Activated CD8-positive, alpha-beta T cell treated with anti-CD3 and anti-CD28 coated beads for 36 hours (primary cell): Measurements from ENCODE around the gene DTD1. TPM values are rescaled to one million over a fixed set of nuclear protein-coding genes. Genes with fewer than 3 reads are reported as not detected.

Experiments
- ATAC-seq: fragments of 200-7000 bp; cut with Tn5 transposase; one replicate; pipeline ENCODE4 v1.10.0; 2021; ENCODE audit warnings: mild to moderate bottlenecking, moderate library complexity
- CTCF ChIA-PET: fragments of 350-600 bp; sonication (Branson Sonifier 250); formaldehyde crosslinking; loops from one replicate; lab custom pipeline; 2021; ENCODE audit warnings: antibody characterized with exemption; lab: Charles Lee
- POLR2A ChIA-PET: fragments of 350-600 bp; sonication (Branson Sonifier 250); formaldehyde crosslinking; loops from one replicate; lab custom pipeline; 2021; ENCODE audit warnings: antibody characterized with exemption; lab: Charles Lee
- DNase-seq: peaks from one replicate; pipeline ENCODE4 v3.0.0-alpha.2; 2020
- H3K27ac Mint-ChIP-seq: one replicate; pipeline ENCODE4 v1.8.0; 2021; ENCODE audit warnings: mild to moderate bottlenecking, mixed read lengths
- H3K27me3 Mint-ChIP-seq: one replicate; pipeline ENCODE4 v1.8.0; 2021; ENCODE audit warnings: mixed read lengths
- H3K36me3 Mint-ChIP-seq: one replicate; pipeline ENCODE4 v1.8.0; 2021; ENCODE audit warnings: low read depth, mixed read lengths
- H3K4me1 Mint-ChIP-seq: one replicate; pipeline ENCODE4 v1.8.0; 2021; ENCODE audit warnings: low read depth, mixed read lengths
- H3K4me3 Mint-ChIP-seq: one replicate; pipeline ENCODE4 v1.8.0; 2021; ENCODE audit warnings: mild to moderate bottlenecking, moderate library complexity, mixed read lengths
- H3K9me3 Mint-ChIP-seq: one replicate; pipeline ENCODE4 v1.8.0; 2021; ENCODE audit warnings: mixed read lengths
- CTCF ChIP-seq: fragments of 200-600 bp; IDR thresholded peaks from one replicate; pipeline ENCODE4 v1.8.0; 2022; ENCODE audit warnings: antibody characterized with exemption, mild to moderate bottlenecking
- intact Hi-C: fragments of 100-400 bp; cut with micrococcal nuclease; formaldehyde crosslinking; loops from one replicate; pipeline ENCODE4 v1.10.0; 2022
- total RNA-seq, 2 experiments: library from RNA; stranded (reverse); gene quantifications; one replicate each; pipeline ENCODE4 v1.2.3, GENCODE V29; 2021

Gene DTD1
- total RNA-seq, 2 experiments from 2014 or later: 52.3 to 53.5 TPM

GRCh38 chr20:18729231-18729825 lies 141.5 kb downstream of the DTD1 start:
- CTCF ChIA-PET: interaction anchor here (0.6 kb wide), 1 partner anchor 23 kb away, joined by 3 read pairs; no protein-coding TSS in a partner anchor
- H3K36me3 Mint-ChIP-seq: no peaks in the 10 kb centered on the region
- POLR2A ChIA-PET: no interaction called here
- intact Hi-C loops: no loop called here
- DNase-seq (no peak), ATAC-seq (no peak)
- no peak overlapping the region for H3K4me3 Mint-ChIP-seq
- H3K9me3 Mint-ChIP-seq: no peaks in the 10 kb centered on the region
- TF ChIP-seq CTCF: no peak
- H3K4me1 Mint-ChIP-seq: peaks cover 15% of the 10 kb centered on the region
- no peaks in the 10 kb centered on the region for H3K27me3 Mint-ChIP-seq
- H3K27ac Mint-ChIP-seq: no peak overlapping the region

- no peaks in the 10 kb centered on the region for H3K36me3 Mint-ChIP-seq
- H3K27ac Mint-ChIP-seq: no peak overlapping the region
- ChIA-PET POLR2A (no interaction called here), CTCF (no interaction called here)
- no peaks in the 10 kb centered on the region for H3K27me3 Mint-ChIP-seq
- TF ChIP-seq CTCF: no peak
- DNase-seq (no peak), ATAC-seq (no peak)
- peaks cover 8% of the 10 kb centered on the region for H3K4me1 Mint-ChIP-seq
- H3K9me3 Mint-ChIP-seq: no peaks in the 10 kb centered on the region
- H3K4me3 Mint-ChIP-seq: no peak overlapping the region
- intact Hi-C loops: no loop called here
Measured at GRCh38 chr20:18731940-18732339, 144.1 kb downstream of the DTD1 start.

- no peaks in the 10 kb centered on the region for H3K27me3 Mint-ChIP-seq
- POLR2A ChIA-PET: no interaction called here
- peaks cover 6% of the 10 kb centered on the region for H3K4me1 Mint-ChIP-seq
- intact Hi-C loops: no loop called here
- CTCF ChIA-PET: interaction anchor here (1.0 kb wide), 1 partner anchor 17 kb away, joined by 3 read pairs; no protein-coding TSS in a partner anchor
- H3K4me3 Mint-ChIP-seq: no peak overlapping the region
- ATAC-seq (no peak), DNase-seq (no peak)
- H3K9me3 Mint-ChIP-seq: no peaks in the 10 kb centered on the region
- TF ChIP-seq CTCF: no peak
- no peak overlapping the region for H3K27ac Mint-ChIP-seq
- H3K36me3 Mint-ChIP-seq: no peaks in the 10 kb centered on the region
Measured at GRCh38 chr20:18734525-18735189, 146.8 kb downstream of the DTD1 start.

GRCh38 chr20:18737140-18737539 lies 149.3 kb downstream of the DTD1 start:
- TF ChIP-seq CTCF: no peak

GRCh38 chr20:18738055-18738454 lies 150.2 kb downstream of the DTD1 start:
- intact Hi-C loops: no loop called here
- Mint-ChIP-seq H3K27me3 (no peaks in the 10 kb centered on the region), H3K36me3 (no peaks in the 10 kb centered on the region), H3K4me3 (no peak overlapping the region), H3K9me3 (no peaks in the 10 kb centered on the region), H3K27ac (no peak overlapping the region), H3K4me1 (peaks cover 6% of the 10 kb centered on the region)
- CTCF ChIA-PET: no interaction called here
- ATAC-seq: no peak
- TF ChIP-seq CTCF: no peak
- no peak for DNase-seq
- POLR2A ChIA-PET: no interaction called here

More at GRCh38 chr20:18737140-18737539, 149.3 kb downstream of the DTD1 start:
- intact Hi-C loops: no loop called here
- DNase-seq (no peak), ATAC-seq (no peak)
- ChIA-PET CTCF (no interaction called here), POLR2A (no interaction called here)
- Mint-ChIP-seq H3K9me3 (no peaks in the 10 kb centered on the region), H3K4me1 (peaks cover 6% of the 10 kb centered on the region), H3K27ac (no peak overlapping the region), H3K36me3 (no peaks in the 10 kb centered on the region), H3K27me3 (no peaks in the 10 kb centered on the region), H3K4me3 (no peak overlapping the region)
